Measurements from ENCODE around the gene RAPGEF5. TPM values are rescaled to one million over a fixed set of nuclear protein-coding genes. Genes with fewer than 3 reads are reported as not detected.

Gene RAPGEF5
- total RNA-seq, 2 donors from 2014 or later, result 16.7 to 23.2 TPM

DNA sequence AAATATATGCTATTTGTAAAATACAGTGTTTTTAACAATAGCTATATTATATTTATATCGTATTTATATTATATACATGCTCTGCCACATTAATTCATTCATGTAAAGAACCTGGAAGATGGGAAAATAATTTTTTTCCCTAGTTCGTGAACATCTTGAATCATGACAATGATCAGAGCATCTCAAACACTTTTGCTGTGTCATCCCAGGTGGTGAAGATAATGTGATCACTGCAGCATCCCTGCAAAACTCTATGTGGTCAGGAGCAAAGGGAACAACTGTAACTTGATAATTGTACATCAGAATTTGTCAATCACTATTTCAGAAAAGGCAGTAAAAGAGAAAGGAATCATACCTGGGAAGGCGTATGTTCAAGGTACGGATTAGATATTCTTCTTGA lies 39.3 kb downstream of the RAPGEF5 start:
- DNase-seq, result no peak
- Histone ChIP-seq H3K27me3 (ENCODE audit: control insufficient read depth, insufficient read depth, low read length, poor library complexity, severe bottlenecking) (no peaks in the 10 kb centered on the region), H3K4me3 (ENCODE audit: low read length) (no peak overlapping the region), H3K36me3 (ENCODE audit: control insufficient read depth, insufficient read depth, low read length) (peaks cover 9% of the 10 kb centered on the region), H3K9me3 (ENCODE audit: control insufficient read depth, low read length) (no peaks in the 10 kb centered on the region), H3K9ac (ENCODE audit: extremely low read depth, low read length, poor library complexity, severe bottlenecking) (no peak overlapping the region), H3K27ac (ENCODE audit: low read depth, low read length) (no peak overlapping the region), H3K4me1 (ENCODE audit: control insufficient read depth, insufficient read depth, low read length) (peaks cover 10% of the 10 kb centered on the region)
- 94 to 100% methylated on average over 1 to 3 of the region's 4 CpGs for WGBS, 2 experiments (ENCODE audit: insufficient coverage in 1 of 2, insufficient read length in 1 of 2)
- H3K4me1 Mint-ChIP-seq, result peaks cover 26% of the 10 kb centered on the region
- no peak overlapping the region for H3K27ac Mint-ChIP-seq
- H3K4me3 Mint-ChIP-seq, result no peak overlapping the region
- no peaks in the 10 kb centered on the region for H3K27me3 Mint-ChIP-seq (ENCODE audit: insufficient read depth)
- H3K9me3 Mint-ChIP-seq, result no peaks in the 10 kb centered on the region
- TF ChIP-seq, protein P1, sequence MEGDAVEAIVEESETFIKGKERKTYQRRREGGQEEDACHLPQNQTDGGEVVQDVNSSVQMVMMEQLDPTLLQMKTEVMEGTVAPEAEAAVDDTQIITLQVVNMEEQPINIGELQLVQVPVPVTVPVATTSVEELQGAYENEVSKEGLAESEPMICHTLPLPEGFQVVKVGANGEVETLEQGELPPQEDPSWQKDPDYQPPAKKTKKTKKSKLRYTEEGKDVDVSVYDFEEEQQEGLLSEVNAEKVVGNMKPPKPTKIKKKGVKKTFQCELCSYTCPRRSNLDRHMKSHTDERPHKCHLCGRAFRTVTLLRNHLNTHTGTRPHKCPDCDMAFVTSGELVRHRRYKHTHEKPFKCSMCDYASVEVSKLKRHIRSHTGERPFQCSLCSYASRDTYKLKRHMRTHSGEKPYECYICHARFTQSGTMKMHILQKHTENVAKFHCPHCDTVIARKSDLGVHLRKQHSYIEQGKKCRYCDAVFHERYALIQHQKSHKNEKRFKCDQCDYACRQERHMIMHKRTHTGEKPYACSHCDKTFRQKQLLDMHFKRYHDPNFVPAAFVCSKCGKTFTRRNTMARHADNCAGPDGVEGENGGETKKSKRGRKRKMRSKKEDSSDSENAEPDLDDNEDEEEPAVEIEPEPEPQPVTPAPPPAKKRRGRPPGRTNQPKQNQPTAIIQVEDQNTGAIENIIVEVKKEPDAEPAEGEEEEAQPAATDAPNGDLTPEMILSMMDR (conservative IDR thresholded peaks at IDR 0.05), result no peak
- peaks cover 1% of the 10 kb centered on the region for H3K36me3 Mint-ChIP-seq (ENCODE audit: low read depth)

DNA sequence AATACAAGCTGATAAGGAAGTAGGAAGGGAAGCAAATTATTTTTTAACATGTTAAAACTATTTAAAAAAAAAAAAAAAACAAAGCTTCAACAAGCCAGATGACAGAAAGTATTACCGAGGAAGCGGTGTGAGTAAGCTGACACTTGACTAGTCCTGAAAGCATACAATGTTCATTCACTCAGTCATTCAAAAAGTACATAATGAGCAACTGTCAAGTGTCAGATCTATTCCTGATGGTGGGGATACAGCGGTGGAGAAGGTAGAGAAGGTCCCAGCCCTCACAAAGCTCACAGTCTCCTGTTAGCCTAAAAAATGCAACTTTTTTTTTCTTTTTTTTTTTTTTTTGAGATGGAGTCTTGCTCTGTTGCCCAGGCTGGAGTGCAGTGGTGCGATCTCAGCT lies 40.0 kb downstream of the RAPGEF5 start:
- no peak overlapping the region for H3K27ac Mint-ChIP-seq
- no peak overlapping the region for H3K9ac ChIP-seq (ENCODE audit: extremely low read depth, low read length, poor library complexity, severe bottlenecking)
- peaks cover 9% of the 10 kb centered on the region for H3K36me3 ChIP-seq (ENCODE audit: control insufficient read depth, insufficient read depth, low read length)
- peaks cover 10% of the 10 kb centered on the region for H3K4me1 ChIP-seq (ENCODE audit: control insufficient read depth, insufficient read depth, low read length)
- H3K36me3 Mint-ChIP-seq (ENCODE audit: low read depth), result peaks cover 1% of the 10 kb centered on the region
- peaks cover 27% of the 10 kb centered on the region for H3K4me1 Mint-ChIP-seq
- 93 to 96% methylated on average over 3 to 4 of the region's 4 CpGs for WGBS, 2 experiments (ENCODE audit: insufficient coverage in 1 of 2, insufficient read length in 1 of 2)
- TF ChIP-seq, protein P1 (conservative IDR thresholded peaks at IDR 0.05), result no peak
- no peak overlapping the region for H3K4me3 ChIP-seq (ENCODE audit: low read length)
- H3K9me3 Mint-ChIP-seq, result no peaks in the 10 kb centered on the region
- H3K9me3 ChIP-seq (ENCODE audit: control insufficient read depth, low read length), result no peaks in the 10 kb centered on the region
- DNase-seq, result no peak
- H3K27me3 Mint-ChIP-seq (ENCODE audit: insufficient read depth), result no peaks in the 10 kb centered on the region
- H3K4me3 Mint-ChIP-seq, result no peak overlapping the region
- no peaks in the 10 kb centered on the region for H3K27me3 ChIP-seq (ENCODE audit: control insufficient read depth, insufficient read depth, low read length, poor library complexity, severe bottlenecking)
- no peak overlapping the region for H3K27ac ChIP-seq (ENCODE audit: low read depth, low read length)

DNA sequence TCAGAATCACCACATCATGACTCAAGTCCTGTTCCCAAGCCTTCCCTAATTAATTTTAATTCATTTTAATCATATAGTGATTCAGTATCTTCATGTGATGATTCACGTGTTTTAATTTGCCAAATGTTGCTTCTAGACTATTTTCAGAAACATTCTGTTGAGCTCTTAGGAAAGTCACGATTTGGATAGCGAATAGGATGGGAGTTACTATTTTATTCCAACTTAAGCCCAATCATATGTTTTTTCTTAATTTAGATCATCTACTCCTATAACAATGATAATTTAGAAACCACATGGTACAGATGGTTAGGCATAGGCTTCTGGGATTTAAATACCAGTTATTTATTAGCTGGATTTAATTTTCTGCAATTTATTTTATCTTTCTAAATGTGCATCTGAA lies 49.1 kb downstream of the RAPGEF5 start:
- TF ChIP-seq, protein P1 (conservative IDR thresholded peaks at IDR 0.05), result no peak
- Histone ChIP-seq H3K27me3 (ENCODE audit: control insufficient read depth, insufficient read depth, low read length, poor library complexity, severe bottlenecking) (no peaks in the 10 kb centered on the region), H3K27ac (ENCODE audit: low read depth, low read length) (no peak overlapping the region), H3K4me1 (ENCODE audit: control insufficient read depth, insufficient read depth, low read length) (no peaks in the 10 kb centered on the region), H3K9me3 (ENCODE audit: control insufficient read depth, low read length) (peaks cover 10% of the 10 kb centered on the region), H3K9ac (ENCODE audit: extremely low read depth, low read length, poor library complexity, severe bottlenecking) (no peak overlapping the region), H3K4me3 (ENCODE audit: low read length) (no peak overlapping the region), H3K36me3 (ENCODE audit: control insufficient read depth, insufficient read depth, low read length) (peaks cover 36% of the 10 kb centered on the region)
- whole genome bisulfite sequencing, 2 experiments (ENCODE audit: insufficient coverage in 1 of 2, insufficient read length in 1 of 2), result 98 to 100% methylated on average over 1 to 3 of the region's 3 CpGs
- no peak for DNase-seq
- Mint-ChIP-seq H3K4me3 (no peak overlapping the region), H3K9me3 (peaks cover 7% of the 10 kb centered on the region), H3K27ac (no peak overlapping the region), H3K27me3 (ENCODE audit: insufficient read depth) (no peaks in the 10 kb centered on the region), H3K4me1 (peaks cover 4% of the 10 kb centered on the region), H3K36me3 (ENCODE audit: low read depth) (peaks cover 28% of the 10 kb centered on the region)
